ENCODE measurements around the gene CASTOR2. TPM values are rescaled to one million over a fixed set of nuclear protein-coding genes. Genes with fewer than 3 reads are reported as not detected.

Gene CASTOR2
- total and polyA plus RNA-seq, 10 of the 15 experiments (the other 5 are each of a cell fraction or from before 2014, with no cell fraction given) = 0.18 to 1.1 (median 0.44) TPM; not detected in 4

GRCh38 chr7:75042831-75043703, 78.6 kb downstream of the CASTOR2 start:
- no peak for ATAC-seq
- CTCF ChIA-PET = interaction anchor here (1.0 kb wide), 1 partner anchor 9 kb away, joined by 4 read pairs; no protein-coding TSS in a partner anchor
- POLR2A ChIA-PET = no interaction called here

More at GRCh38 chr7:75042831-75043703, 78.6 kb downstream of the CASTOR2 start:
- 97% methylated on average over 28 of the region's 28 CpGs for WGBS (ENCODE audit: insufficient coverage, insufficient replicate concordance, low lambda C conversion rate, missing lambda C conversion rate)
- intact Hi-C loops (cut with micrococcal nuclease; ENCODE audit: unreplicated experiment) (no loop called here), in situ Hi-C loops (cut with MboI) (no loop called here)
- H3K79me2 ChIP-seq (ENCODE audit: control insufficient read depth, insufficient read depth, low read length) = no peaks in the 10 kb centered on the region
- no TSS peak for BruUV-seq (replicated peaks)
- no peaks in the 10 kb centered on the region for H3K9me3 ChIP-seq (replicated peaks; ENCODE audit: control insufficient read depth, insufficient read depth, low read length)
- H3K9ac ChIP-seq (ENCODE audit: control insufficient read depth, insufficient read depth, low read length) = no peak overlapping the region
- ChIA-PET SMC1A (ENCODE audit: uncharacterized antibody, unreplicated experiment) (no interaction called here), RAD21 (ENCODE audit: unreplicated experiment) (no interaction called here)
- no peak for TF ChIP-seq STAT3 (IDR thresholded peaks at IDR 0.05; ENCODE audit: low read depth, low read length)
- TF ChIP-seq RBBP5 (conservative IDR thresholded peaks at IDR 0.05) = no peak
- TF ChIP-seq BCL3 (IDR thresholded peaks at IDR 0.05; ENCODE audit: borderline replicate concordance, insufficient read depth, low read depth, low read length, poor library complexity, severe bottlenecking) = no peak
- TF ChIP-seq RUNX3 (IDR thresholded peaks at IDR 0.05; ENCODE audit: low read length) = no peak
- no peak for TF ChIP-seq SP1 (IDR thresholded peaks at IDR 0.05; ENCODE audit: low read depth, low read length)
- TF ChIP-seq BMI1 (IDR thresholded peaks at IDR 0.05; ENCODE audit: borderline replicate concordance) = no peak
- no peak overlapping the region for H3K4me2 ChIP-seq (ENCODE audit: control insufficient read depth, insufficient read depth)
- no peaks in the 10 kb centered on the region for H4K20me1 ChIP-seq (ENCODE audit: control insufficient read depth, insufficient read depth)
- FAIRE-seq = no peak
- no peaks in the 10 kb centered on the region for H3K27me3 ChIP-seq (replicated peaks in 1 of 2; ENCODE audit: control insufficient read depth in 2 of 2, insufficient read depth in 2 of 2, low read length in 1 of 2)
- H3K36me3 ChIP-seq (ENCODE audit: control insufficient read depth in 2 of 2, insufficient read depth in 2 of 2, low read length in 1 of 2) = peaks cover 3 to 6% of the 10 kb centered on the region in 2 experiments; a peak in 3 of 4 replicates
- no peak overlapping the region for H3K27ac ChIP-seq (ENCODE audit: control insufficient read depth, insufficient read depth)
- DNase-seq (ENCODE audit: low read depth, low spot score) = no peak
- H2AFZ ChIP-seq (ENCODE audit: control insufficient read depth, low read depth, low read length) = no peak overlapping the region
- H3K4me3 ChIP-seq = no peak overlapping the region
- no peaks in the 10 kb centered on the region for H3K4me1 ChIP-seq (ENCODE audit: control insufficient read depth, insufficient read depth, low read length)

All from GM12878 (cell line).